ENCODE data around the gene FGF16.
"Not testable (repeated sequence)": the region's sequence is repeated elsewhere in the genome, so short reads cannot be mapped to it uniquely, and the experiment has no call there.

Gene FGF16

DNA sequence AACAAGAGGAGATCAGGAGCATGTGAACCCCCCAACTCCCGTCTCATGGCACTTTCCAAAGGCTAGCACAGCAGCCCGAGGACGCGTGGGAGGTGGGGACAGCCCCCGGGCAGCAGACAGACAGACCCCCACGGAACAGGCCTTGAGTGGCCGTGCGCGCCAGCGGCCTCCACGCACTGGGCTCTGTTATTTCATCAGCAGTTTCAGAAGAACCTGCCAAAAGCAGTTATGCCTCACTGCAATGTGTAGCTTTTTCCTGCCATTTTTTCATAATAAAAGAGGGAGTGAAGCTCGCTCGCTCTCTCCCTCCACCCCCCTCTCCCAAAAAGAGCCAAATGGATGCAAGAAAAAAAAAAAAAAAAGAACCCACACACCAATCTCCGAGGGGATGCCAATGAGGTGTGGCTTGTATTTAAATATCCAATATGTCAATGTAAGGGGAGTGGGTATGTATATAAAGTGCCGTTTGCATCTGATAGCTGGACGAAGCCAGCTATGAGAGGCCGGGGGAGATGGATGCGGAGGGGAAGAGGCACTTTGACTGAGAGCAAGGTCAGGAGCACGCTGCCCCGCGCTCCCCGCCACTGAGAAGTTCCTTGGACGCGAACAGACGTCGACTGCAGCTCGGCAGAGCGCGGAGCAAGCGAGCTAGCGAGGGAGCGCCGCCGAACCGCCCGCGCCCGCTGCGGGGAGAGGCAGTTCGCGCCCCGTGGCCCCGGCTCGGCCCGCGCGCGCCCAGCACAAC, at the start of gene FGF16:
Gene FGF16 (plus strand): TSS at position 482 of the 745 bp plus-strand sequence. CDS start 286 bp downstream, outside the sequence.
- DNase-seq (ENCODE audit: low read depth in 2 of 2): no peak

GRCh38 chrX:77398330-77398954, 48.7 kb upstream of the FGF16 start:
- DNase-seq (ENCODE audit: low read depth in 2 of 2): no peak

DNA sequence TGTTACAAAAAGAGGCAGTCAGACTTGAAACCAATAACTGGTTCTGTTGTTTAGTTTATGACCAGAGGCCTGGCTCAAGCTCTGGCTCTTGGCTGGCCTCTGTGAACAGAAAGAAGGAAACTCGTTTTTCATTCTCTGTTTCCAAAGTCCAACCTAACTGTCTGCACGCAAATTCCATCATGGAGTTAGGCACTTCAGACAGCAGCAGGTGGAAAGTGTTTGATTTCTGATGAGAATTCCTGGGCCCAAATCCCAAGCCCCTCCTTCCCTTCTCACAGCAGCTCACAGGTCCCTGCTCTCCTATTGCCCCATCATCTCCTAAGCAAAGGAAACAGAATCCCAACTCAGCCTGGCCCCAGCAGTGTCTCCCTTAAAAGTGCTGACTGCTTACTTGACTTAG, 42.8 kb upstream of the FGF16 start:
- DNase-seq (ENCODE audit: low read depth in 2 of 2): no peak

DNA sequence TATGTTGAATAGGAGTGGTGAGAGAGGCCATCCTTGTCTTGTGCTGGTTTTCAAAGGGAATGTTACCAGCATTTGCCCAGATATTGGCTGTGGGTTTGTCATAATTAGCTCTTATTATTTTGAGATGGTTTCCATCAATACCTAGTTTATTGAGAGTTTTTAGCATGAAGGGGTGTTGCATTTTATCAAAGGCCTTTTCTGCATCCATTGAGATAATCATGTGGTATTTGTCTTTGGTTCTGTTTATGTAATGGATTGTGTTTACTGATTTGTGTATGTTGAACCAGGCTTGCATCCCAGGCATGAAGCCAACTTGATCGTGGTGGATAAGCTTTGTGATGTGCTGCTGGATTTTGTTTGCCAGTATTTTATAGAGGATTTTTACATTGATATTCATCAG, 39.4 kb upstream of the FGF16 start:
- DNase-seq (ENCODE audit: low read depth in 2 of 2): not testable (repeated sequence)

- DNase-seq (ENCODE audit: low read depth in 2 of 2): no peak
These were observed 34.6 kb upstream of the FGF16 start for GRCh38 chrX:77412631-77413030.

- DNase-seq (ENCODE audit: low read depth in 2 of 2): no peak
These were observed 32.0 kb upstream of the FGF16 start for GRCh38 chrX:77415161-77415560.

DNA sequence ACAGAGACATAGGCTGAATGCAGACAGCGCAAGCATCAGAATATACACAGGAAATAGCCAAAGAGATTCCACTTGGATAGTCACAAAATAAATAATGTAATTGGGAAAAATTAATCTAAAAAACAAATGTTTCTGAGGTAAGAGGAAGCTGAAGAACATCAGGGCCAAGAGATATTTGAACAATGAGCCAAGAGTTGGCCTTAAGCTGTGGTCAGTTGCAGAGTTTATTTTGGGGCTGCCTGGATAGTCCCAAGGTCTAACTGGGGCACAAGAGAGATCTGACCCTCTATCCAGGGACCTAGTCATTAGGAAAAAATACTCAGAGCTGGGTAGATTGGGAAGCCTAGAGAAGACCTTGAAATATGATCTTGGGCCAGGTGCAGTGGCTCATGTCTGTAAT, 31.3 kb upstream of the FGF16 start:
- no peak for DNase-seq (ENCODE audit: low read depth in 2 of 2)

DNA sequence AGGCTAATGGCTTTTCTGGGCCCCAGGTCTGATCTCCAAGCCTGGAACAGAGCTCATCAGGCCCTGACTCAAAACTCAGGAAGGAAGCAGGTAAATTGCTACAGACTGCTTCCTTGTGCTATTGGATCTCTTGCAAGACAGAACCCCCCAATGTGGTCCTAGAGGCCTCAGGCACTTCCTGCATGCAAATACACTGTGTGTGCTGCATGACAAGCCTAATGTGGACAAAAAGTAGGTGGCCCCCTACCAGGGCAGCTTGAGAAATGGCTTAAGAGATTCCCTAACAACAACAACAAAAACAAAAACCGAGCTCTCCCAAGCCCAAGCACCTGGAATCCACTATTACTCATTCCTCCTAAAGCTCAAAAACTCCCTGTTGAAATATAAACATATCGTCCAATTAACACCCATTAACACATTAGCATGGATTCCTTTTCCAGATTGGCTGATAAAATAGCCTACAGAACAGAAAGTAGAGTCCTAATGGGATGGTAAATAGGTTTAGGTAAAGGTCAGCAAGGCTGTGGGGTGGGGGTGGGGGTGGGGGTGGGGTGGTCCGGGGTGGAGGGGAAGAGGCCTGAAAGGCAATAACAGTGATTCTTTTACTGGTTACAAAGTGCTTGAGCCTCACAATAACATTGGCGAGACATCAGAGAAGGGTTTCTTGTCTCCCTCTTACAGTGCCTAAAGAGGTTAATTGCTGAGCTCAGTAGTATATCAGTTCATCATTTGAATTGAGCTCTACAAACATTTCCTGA, 24.1 kb upstream of the FGF16 start:
- no peak for DNase-seq (ENCODE audit: low read depth in 2 of 2)

GRCh38 chrX:77426811-77427210, 20.4 kb upstream of the FGF16 start:
- no peak for DNase-seq (ENCODE audit: low read depth in 2 of 2)

GRCh38 chrX:77427611-77428010, 19.6 kb upstream of the FGF16 start:
- no peak for DNase-seq (ENCODE audit: low read depth in 2 of 2)

DNA sequence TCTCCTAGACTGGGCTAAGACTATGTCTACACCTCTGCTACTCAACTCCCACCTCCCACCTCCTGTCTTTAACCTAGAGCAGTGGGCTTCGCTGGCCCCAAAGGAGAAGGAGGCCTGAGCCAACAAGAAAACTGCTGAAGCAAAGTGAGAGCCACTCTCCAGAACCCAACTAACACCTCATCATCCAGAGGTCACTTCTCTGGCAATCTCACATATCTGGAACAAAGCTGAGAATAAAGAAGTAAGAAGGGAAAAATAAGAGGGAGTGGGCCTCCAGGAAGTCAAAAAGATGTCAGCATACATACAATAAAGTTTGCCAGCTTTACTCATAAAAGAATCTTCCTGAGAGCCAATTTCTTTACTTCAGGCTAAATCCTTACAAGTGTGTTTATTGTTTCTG, 18.6 kb upstream of the FGF16 start:
- DNase-seq (ENCODE audit: low read depth in 2 of 2): no peak

DNA sequence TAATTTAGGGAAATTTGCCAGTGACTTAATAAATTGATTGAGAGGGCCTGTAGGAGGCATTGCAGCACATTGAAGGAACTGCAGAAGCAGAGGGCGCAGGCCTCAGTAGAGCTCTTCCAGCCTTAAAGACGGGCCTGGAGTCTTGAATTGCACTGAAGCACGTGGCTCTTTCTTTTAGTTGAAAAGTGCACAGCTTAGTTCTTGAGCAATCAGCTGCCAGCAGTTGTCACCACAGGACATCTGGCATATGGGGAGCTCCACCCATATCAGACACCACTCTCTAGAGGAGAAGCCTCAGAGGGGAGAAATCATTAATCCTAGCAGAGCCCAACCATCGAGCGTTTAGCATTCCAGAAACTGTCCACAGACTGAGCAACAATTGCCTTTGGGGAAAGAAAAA, 16.0 kb upstream of the FGF16 start:
- DNase-seq (ENCODE audit: low read depth in 2 of 2): no peak

GRCh38 chrX:77433001-77433400, 14.2 kb upstream of the FGF16 start:
- no peak for DNase-seq (ENCODE audit: low read depth in 2 of 2)

DNA sequence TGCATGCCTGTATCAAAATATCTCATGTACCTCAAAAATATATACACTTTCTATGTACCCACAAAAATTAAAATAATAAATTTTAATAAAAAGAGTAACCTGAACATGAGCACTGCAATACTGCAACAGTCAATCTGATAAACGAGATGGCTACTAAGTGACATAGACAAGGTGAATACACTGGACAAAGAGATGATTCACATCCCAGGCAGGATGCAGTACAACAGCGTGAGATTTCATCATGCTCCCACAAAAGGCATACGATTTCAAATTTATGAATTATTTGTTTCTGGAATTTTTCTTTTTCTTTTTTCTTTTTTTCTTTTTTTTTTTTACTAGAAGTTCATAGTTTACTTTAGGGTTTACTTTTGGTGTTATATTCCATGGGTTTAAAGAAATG, 12.2 kb upstream of the FGF16 start:
- no peak for DNase-seq (ENCODE audit: low read depth in 2 of 2)

GRCh38 chrX:77436271-77436670, 10.9 kb upstream of the FGF16 start:
- no peak for DNase-seq (ENCODE audit: low read depth in 2 of 2)

GRCh38 chrX:77436682-77437081, 10.5 kb upstream of the FGF16 start:
- DNase-seq (ENCODE audit: low read depth in 2 of 2): no peak

- no peak for DNase-seq (ENCODE audit: low read depth in 2 of 2)
These were observed 6.9 kb upstream of the FGF16 start for GRCh38 chrX:77440330-77440729.

- DNase-seq (ENCODE audit: low read depth in 2 of 2): no peak
These were observed 6.2 kb upstream of the FGF16 start for GRCh38 chrX:77441033-77441432.

DNA sequence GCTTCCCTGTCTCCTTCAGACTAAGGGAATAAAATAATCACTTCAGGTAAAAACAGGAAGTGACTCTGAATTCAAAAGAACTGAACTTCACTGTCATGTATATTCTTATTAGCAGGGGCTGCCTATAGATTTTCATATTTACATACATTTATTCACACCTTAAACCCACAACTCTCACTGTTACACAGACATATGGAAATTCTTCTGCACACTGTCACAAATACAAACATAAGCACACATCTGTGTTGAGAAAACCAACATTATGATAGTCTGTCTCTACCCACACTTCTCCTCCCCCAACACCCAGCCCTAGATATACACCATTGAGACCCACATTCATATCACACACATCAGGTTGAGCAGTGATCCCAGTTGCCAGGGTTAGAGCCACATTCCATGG, 5.7 kb upstream of the FGF16 start:
- DNase-seq (ENCODE audit: low read depth in 2 of 2): no peak

DNA sequence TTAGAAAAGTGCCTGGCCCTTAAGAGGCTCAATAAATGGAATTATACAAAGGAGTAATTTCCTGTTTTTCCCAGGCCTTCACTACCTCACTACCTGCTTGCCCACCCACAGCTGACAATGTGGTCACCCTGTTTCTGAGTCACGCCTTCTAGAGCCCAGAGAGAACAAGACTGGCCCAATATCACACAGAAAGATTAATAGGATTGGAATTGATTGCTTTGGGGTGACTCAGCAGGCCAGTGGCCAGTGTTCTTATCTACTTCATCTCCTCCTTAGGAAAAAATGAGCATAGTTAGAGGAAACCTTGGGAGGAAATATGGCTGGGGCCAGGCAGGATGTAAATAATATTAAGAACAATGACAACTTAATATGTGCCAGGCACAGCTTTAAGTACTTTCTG, 4.5 kb upstream of the FGF16 start:
- no peak for DNase-seq (ENCODE audit: low read depth in 2 of 2)

DNA sequence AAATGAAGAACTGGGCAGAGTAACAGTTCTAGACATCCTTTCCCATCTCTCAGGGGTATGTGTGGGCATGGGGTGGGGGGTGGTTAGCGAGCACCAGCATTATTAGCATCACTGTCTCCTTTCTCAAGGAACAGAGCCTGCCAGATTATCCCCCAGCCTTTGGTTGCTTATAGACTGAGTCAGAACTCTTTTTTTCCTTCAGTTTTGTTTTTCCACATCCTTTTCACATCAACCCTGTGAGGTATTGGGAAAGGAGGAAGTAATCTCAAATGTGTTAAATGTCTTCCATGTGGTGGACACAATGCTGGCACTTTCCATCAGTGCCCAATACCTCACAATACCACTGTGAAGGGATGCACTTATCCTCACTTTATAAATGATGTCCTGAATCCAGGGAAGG, 3.1 kb upstream of the FGF16 start:
- no peak for DNase-seq (ENCODE audit: low read depth in 2 of 2)

GRCh38 chrX:77444545-77444944, 2.6 kb upstream of the FGF16 start:
- DNase-seq (ENCODE audit: low read depth in 2 of 2): no peak

DNA sequence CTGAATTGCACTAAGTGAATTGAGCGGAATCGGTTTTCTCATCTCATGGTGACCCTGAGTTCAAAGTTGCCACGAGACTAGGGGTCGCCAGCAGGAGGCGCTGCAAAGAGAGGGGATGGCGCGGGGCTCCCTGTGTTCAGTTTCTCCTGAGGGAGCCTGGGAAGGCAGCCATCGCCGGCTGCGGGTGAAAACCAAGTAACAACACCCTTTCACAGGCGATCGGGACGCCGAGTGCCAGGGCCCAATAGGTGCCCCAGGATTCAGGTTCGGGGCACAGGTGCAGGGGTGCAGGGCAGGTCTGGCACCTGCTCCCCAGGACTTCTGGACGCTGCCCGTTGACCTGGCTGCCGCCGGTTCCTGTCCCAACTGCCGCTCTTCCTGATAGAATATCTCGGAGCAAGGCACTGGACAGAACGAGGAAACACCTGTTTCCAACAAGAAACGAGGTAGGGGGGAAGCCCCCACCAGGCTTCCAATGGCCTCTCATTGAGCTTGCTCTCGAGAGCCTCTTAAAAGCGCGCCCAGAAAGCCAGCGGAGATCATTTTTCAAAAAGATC, 1.1 kb upstream of the FGF16 start:
- no peak for DNase-seq (ENCODE audit: low read depth in 2 of 2)

All from stimulated activated CD8-positive, alpha-beta memory T cell treated with anti-CD3 and anti-CD28 coated beads, Interleukin-2, amount 100 ng/mL, for 1 hour (primary cell).